ENCODE data around the gene AGT. TPM values are rescaled to one million over a fixed set of nuclear protein-coding genes. Genes with fewer than 3 reads are reported as not detected.

Gene AGT
- total and polyA plus RNA-seq, 2 experiments from 2014 or later = 0.11 TPM; not detected in 1

GRCh38 chr1:230686747-230687146, 27.2 kb downstream of the AGT start (continued):
- TF ChIP-seq ZNF462 (CRISPR knock-in tag; IDR thresholded peaks at IDR 0.05) (no peak), POLR2AphosphoS5 (IDR thresholded peaks at IDR 0.05; ENCODE audit: low read depth) (no peak), REST (IDR thresholded peaks at IDR 0.05; ENCODE audit: unreplicated experiment) (no peak), EZH2phosphoT487 (IDR thresholded peaks at IDR 0.05; ENCODE audit: unreplicated experiment) (no peak), EZH2 (IDR thresholded peaks at IDR 0.05; ENCODE audit: low read depth, unreplicated experiment) (no peak), CREB1 (CRISPR knock-in tag; IDR thresholded peaks at IDR 0.05; ENCODE audit: low read depth) (no peak), NANOG (IDR thresholded peaks at IDR 0.05; ENCODE audit: borderline replicate concordance) (no peak), JUNB (IDR thresholded peaks at IDR 0.05; ENCODE audit: unreplicated experiment) (no peak)
